Parathyroid adenoma (tissue), 2 donors: ENCODE measurements around the gene AP1G1.

Source experiments
- H2AFZ ChIP-seq: fragments of 300-600 bp; sonication (generic); one replicate; pipeline ENCODE4 v1.7.0; 2017; ENCODE audit warnings: antibody characterized with exemption, mild to moderate bottlenecking
- H3K27ac ChIP-seq: fragments of 300-600 bp; sonication (generic); one replicate; pipeline ENCODE4 v1.7.0; 2017
- H3K27me3 ChIP-seq: fragments of 300-600 bp; sonication (generic); one replicate; pipeline ENCODE4 v1.7.0; 2017; ENCODE audit warnings: low read length; ENCODE audit not compliant: control insufficient read depth, insufficient read depth
- H3K36me3 ChIP-seq: fragments of 300-600 bp; sonication (generic); one replicate; pipeline ENCODE4 v1.7.0; 2017; ENCODE audit warnings: low read length; ENCODE audit not compliant: control insufficient read depth, insufficient read depth
- H3K4me1 ChIP-seq: fragments of 300-600 bp; sonication (generic); one replicate; pipeline ENCODE4 v1.7.0; 2017; ENCODE audit warnings: control low read depth
- H3K4me2 ChIP-seq: fragments of 300-600 bp; sonication (generic); one replicate; pipeline ENCODE4 v1.7.0; 2017; ENCODE audit warnings: low read length
- H3K4me3 ChIP-seq: fragments of 300-600 bp; sonication (generic); one replicate; pipeline ENCODE4 v1.7.0; 2017; ENCODE audit warnings: low read depth, low read length
- H3K79me2 ChIP-seq: fragments of 300-600 bp; sonication (generic); one replicate; pipeline ENCODE4 v1.7.0; 2017; ENCODE audit warnings: control low read depth
- H3K9ac ChIP-seq: fragments of 300-600 bp; sonication (generic); one replicate; pipeline ENCODE4 v1.7.0; 2017; ENCODE audit warnings: mild to moderate bottlenecking
- H3K9me3 ChIP-seq: fragments of 300-600 bp; sonication (generic); one replicate; pipeline ENCODE4 v1.7.0; 2017; ENCODE audit warnings: low read length; ENCODE audit not compliant: control insufficient read depth
- TF ChIP-seq, protein P1 (sequence below): fragments of 300-600 bp; sonication (generic); IDR thresholded peaks from one replicate; pipeline ENCODE4 v1.7.0; 2017; ENCODE audit warnings: antibody characterized with exemption, mild to moderate bottlenecking
- donor health status: primary hyperparathyroidism.

Gene AP1G1

DNA sequence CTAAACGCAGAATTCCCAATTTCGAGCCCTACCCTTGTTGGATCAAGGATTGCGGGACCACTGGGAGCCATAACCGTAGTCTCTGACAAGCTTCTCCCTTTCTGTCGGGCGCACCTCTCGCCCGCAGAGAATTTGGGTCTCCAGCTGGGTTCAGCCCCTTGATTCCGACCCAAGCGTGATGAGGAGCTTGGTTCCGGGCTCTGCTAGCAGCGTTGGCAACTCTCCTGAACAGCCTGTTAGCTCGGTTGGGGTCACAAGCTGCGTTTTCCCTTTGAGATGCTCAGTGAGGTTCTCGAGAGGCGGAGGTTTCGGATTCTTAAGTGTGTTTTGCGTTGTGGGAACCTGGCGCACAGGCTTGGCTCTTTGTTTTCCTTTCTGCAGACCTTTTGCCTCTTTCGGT, 37.8 kb upstream of the AP1G1 start:
- Histone ChIP-seq H2AFZ (peak overlapping the region; percentile 98), H3K79me2 (peaks cover 24% of the 10 kb centered on the region), H3K9ac (peak overlapping the region; percentile 80), H3K36me3 (no peaks in the 10 kb centered on the region), H3K27me3 (no peaks in the 10 kb centered on the region), H3K4me1 (peaks cover 5% of the 10 kb centered on the region), H3K4me3 (peak overlapping the region; percentile 90), H3K27ac (peak overlapping the region; percentile 84), H3K9me3 (no peaks in the 10 kb centered on the region), H3K4me2 (peak overlapping the region; percentile 69)
- TF ChIP-seq, protein P1, sequence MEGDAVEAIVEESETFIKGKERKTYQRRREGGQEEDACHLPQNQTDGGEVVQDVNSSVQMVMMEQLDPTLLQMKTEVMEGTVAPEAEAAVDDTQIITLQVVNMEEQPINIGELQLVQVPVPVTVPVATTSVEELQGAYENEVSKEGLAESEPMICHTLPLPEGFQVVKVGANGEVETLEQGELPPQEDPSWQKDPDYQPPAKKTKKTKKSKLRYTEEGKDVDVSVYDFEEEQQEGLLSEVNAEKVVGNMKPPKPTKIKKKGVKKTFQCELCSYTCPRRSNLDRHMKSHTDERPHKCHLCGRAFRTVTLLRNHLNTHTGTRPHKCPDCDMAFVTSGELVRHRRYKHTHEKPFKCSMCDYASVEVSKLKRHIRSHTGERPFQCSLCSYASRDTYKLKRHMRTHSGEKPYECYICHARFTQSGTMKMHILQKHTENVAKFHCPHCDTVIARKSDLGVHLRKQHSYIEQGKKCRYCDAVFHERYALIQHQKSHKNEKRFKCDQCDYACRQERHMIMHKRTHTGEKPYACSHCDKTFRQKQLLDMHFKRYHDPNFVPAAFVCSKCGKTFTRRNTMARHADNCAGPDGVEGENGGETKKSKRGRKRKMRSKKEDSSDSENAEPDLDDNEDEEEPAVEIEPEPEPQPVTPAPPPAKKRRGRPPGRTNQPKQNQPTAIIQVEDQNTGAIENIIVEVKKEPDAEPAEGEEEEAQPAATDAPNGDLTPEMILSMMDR = no peak

DNA sequence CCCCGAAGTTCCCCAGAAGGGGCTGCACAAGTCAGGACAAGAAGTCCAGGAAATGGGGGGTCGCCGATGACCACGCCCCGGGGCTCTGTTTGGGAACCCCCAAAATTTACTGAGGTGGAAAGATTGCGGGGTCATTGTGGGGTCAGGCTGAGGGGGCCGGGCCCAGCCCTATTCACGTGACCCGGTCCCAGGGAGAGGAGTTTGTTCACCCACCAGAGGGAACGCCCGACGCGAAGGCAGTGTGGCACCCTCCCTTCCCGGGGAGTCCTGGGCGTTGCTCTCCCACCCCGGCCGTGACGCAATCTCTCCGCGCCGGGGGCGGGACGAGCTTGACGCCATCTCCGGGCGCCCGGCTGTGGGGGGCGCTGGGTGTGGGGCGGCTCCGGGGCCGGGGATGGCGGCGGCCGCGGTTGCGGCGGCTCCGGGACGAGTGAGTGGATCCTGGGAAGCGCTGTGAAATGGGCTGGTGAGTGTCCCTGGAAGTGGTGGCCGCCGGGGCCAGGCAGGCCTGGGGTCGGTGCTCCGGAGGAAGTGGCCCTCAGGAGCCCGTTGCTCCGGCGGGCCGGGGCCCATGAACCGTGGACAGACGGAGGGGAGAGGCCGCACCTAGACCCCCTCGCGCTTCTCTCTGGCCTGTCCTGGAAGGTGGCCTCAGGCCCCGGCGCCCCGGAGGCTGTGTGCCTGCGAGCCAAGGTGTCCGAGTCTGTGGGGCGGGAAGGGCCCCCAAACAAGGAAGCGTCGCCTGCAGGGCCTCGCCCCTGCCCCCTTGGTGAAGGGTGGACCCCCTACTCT, 37.2 kb upstream of the AP1G1 start, which contains the start of gene ATXN1L:
ATXN1L (plus strand) TSS at position 338 of the 792 bp plus-strand sequence. CDS start 3,765 bp downstream, outside the sequence.
- H3K9me3 ChIP-seq = no peaks in the 10 kb centered on the region
- peak within 1 kb of the TSS; percentile 84 for H3K27ac ChIP-seq
- peaks cover 5% of the 10 kb centered on the region for H3K4me1 ChIP-seq
- H3K4me2 ChIP-seq = peak within 1 kb of the TSS; percentile 69
- TF ChIP-seq, protein P1 = no peak
- no peaks in the 10 kb centered on the region for H3K36me3 ChIP-seq
- peak within 1 kb of the TSS; percentile 90 for H3K4me3 ChIP-seq
- H3K79me2 ChIP-seq = peaks cover 22% of the 10 kb centered on the region
- peak within 1 kb of the TSS; percentile 80 for H3K9ac ChIP-seq
- peak within 1 kb of the TSS; percentile 98 for H2AFZ ChIP-seq
- H3K27me3 ChIP-seq = no peaks in the 10 kb centered on the region

- peak overlapping the region; percentile 27 for H3K27ac ChIP-seq
- H3K27me3 ChIP-seq = no peaks in the 10 kb centered on the region
- peaks cover 5% of the 10 kb centered on the region for H3K4me1 ChIP-seq
- H3K36me3 ChIP-seq = no peaks in the 10 kb centered on the region
- H3K79me2 ChIP-seq = peaks cover 15% of the 10 kb centered on the region
- no peak overlapping the region for H3K4me3 ChIP-seq
- TF ChIP-seq, protein P1 = no peak
- peak overlapping the region; percentile 43 for H2AFZ ChIP-seq
- H3K4me2 ChIP-seq = no peak overlapping the region
- H3K9ac ChIP-seq = no peak overlapping the region
- H3K9me3 ChIP-seq = no peaks in the 10 kb centered on the region
Measured at GRCh38 chr16:71843572-71843971, 34.9 kb upstream of the AP1G1 start.

GRCh38 chr16:71840052-71840451, 31.4 kb upstream of the AP1G1 start:
- no peaks in the 10 kb centered on the region for H3K79me2 ChIP-seq
- no peak overlapping the region for H3K4me2 ChIP-seq
- no peaks in the 10 kb centered on the region for H3K36me3 ChIP-seq
- peaks cover 9% of the 10 kb centered on the region for H3K4me1 ChIP-seq
- no peak overlapping the region for H3K9ac ChIP-seq
- no peak overlapping the region for H2AFZ ChIP-seq
- no peaks in the 10 kb centered on the region for H3K27me3 ChIP-seq
- H3K27ac ChIP-seq = no peak overlapping the region
- TF ChIP-seq, protein P1 = no peak
- no peak overlapping the region for H3K4me3 ChIP-seq
- H3K9me3 ChIP-seq = no peaks in the 10 kb centered on the region
